ENCODE results near the gene ATP6V1A.

Gene ATP6V1A

DNA sequence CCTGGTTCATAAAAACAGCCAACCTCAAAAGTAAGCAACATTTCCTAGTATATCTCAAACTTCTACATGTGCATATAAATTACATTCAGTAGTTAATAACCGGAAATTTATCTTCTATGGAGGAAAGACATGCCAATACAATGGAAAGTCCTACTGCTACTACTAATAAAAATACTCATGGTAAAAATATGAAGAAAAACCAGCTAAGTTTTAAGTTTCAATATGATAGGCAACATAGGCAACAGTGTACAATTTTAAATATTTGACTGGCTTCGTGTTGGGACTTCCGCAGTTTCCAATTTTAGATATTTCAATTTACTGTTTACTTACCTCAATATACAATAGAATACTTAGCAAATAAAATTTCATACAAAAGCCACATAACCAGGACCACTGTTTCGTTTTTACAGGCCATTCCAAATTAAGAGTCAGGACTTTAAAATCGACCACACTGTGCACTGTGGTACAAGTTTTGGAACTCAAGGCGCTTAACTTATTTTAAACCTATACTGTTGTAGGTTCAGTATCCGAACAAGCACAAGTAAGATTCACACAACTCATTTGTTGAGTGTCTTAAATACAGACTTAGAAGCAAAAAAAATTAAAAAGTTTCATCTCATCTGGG is 3.7 kb upstream of the ATP6V1A start:
- TF ChIP-seq CTCF (IDR thresholded peaks at IDR 0.05; ENCODE audit: control extremely low read depth, extremely low read depth, low read depth, missing control alignments), result no peak
- ChIA-PET POLR2A (no interaction called here), CTCF (interaction anchor here (0.8 to 4.3 kb wide), 4 partner anchors 8 to 249 kb away, joined by 3 to 64 read pairs (median 4); partner anchors contain the start of gene GRAMD1C)
- DNase-seq (ENCODE audit: extremely low spot score), result no peak

- CTCF ChIA-PET, result interaction anchor here (0.6 to 4.3 kb wide), 33 partner anchors 10 to 710 kb away, joined by 3 to 64 read pairs (median 4); partner anchors contain the start of genes CCDC191, GRAMD1C and QTRT2
- POLR2A ChIA-PET, result interaction anchor here (0.6 to 1.0 kb wide), 3 partner anchors 9 to 1341 kb away, joined by 3 to 7 read pairs (median 4); no protein-coding TSS in a partner anchor
- TF ChIP-seq CTCF (IDR thresholded peaks at IDR 0.05; ENCODE audit: control extremely low read depth, extremely low read depth, low read depth, missing control alignments), result peak; percentile 66
- peak; percentile 80 for DNase-seq (ENCODE audit: extremely low spot score)
These were observed 1.7 kb upstream of the ATP6V1A start for GRCh38 chr3:113744941-113745755.

- peak; percentile 92 for DNase-seq (ENCODE audit: extremely low spot score)
- peak; percentile 21 for TF ChIP-seq CTCF (IDR thresholded peaks at IDR 0.05; ENCODE audit: control extremely low read depth, extremely low read depth, low read depth, missing control alignments)
- CTCF ChIA-PET, result interaction anchor here (0.6 to 4.3 kb wide), 26 partner anchors 10 to 310 kb away, joined by 3 to 64 read pairs (median 4); partner anchors contain the start of genes CCDC191, GRAMD1C and QTRT2
- POLR2A ChIA-PET, result interaction anchor here (0.6 to 1.3 kb wide), 3 partner anchors 10 to 1341 kb away, joined by 4 to 7 read pairs (median 7); no protein-coding TSS in a partner anchor
These were observed 883 bp upstream of the ATP6V1A start, which contains the start of gene NAA50 for GRCh38 chr3:113745756-113746547. Gene NAA50 (minus strand): TSS chr3:113746249. CDS start chr3:113745949, 300 bp downstream.

GRCh38 chr3:113747283-113748046 is 630 bp downstream of the ATP6V1A start:
- no peak for TF ChIP-seq CTCF (IDR thresholded peaks at IDR 0.05; ENCODE audit: control extremely low read depth, extremely low read depth, low read depth, missing control alignments)
- ChIA-PET CTCF (interaction anchor here (0.8 to 4.3 kb wide), 6 partner anchors 11 to 166 kb away, joined by 4 to 64 read pairs (median 12); no protein-coding TSS in a partner anchor), POLR2A (interaction anchor here (1.0 to 1.3 kb wide), 2 partner anchors 10 to 36 kb away, joined by 4 to 7 read pairs; no protein-coding TSS in a partner anchor)
- DNase-seq (ENCODE audit: extremely low spot score), result peak; percentile 22

GRCh38 chr3:113751141-113751540 is 4.3 kb downstream of the ATP6V1A start:
- DNase-seq (ENCODE audit: extremely low spot score), result no peak
- ChIA-PET CTCF (interaction anchor here (1.5 to 2.5 kb wide), 3 partner anchors 11 to 86 kb away, joined by 3 to 11 read pairs (median 3); no protein-coding TSS in a partner anchor), POLR2A (no interaction called here)
- no peak for TF ChIP-seq CTCF (IDR thresholded peaks at IDR 0.05; ENCODE audit: control extremely low read depth, extremely low read depth, low read depth, missing control alignments)
